NCI-H345 (cell line): ENCODE data around the gene NDOR1.
"Not testable (repeated sequence)": the region's sequence is repeated elsewhere in the genome, so short reads cannot be mapped to it uniquely, and the experiment has no call there.

ENCODE experiments used
- DNase-seq: peaks from one replicate; lab custom pipeline; 2025; lab: John Stamatoyannopoulos, UW

The NDOR1 gene

GRCh38 chr9:137231372-137232039, 26.0 kb downstream of the NDOR1 start:
- no peak for DNase-seq

GRCh38 chr9:137232101-137232500, 26.6 kb downstream of the NDOR1 start:
- DNase-seq = no peak

GRCh38 chr9:137232510-137232909, 27.0 kb downstream of the NDOR1 start:
- no peak for DNase-seq

- DNase-seq = peak; percentile 58
These were observed 27.9 kb downstream of the NDOR1 start for GRCh38 chr9:137233143-137233980.

- DNase-seq = no peak
These were observed 28.7 kb downstream of the NDOR1 start for GRCh38 chr9:137234055-137234697.

GRCh38 chr9:137234758-137235423, 29.4 kb downstream of the NDOR1 start:
- DNase-seq = no peak

GRCh38 chr9:137235424-137236237, 30.1 kb downstream of the NDOR1 start:
- no peak for DNase-seq

GRCh38 chr9:137236238-137236935, 30.9 kb downstream of the NDOR1 start:
- DNase-seq = peak; percentile 91

- peak; percentile 59 for DNase-seq
These were observed 31.5 kb downstream of the NDOR1 start for GRCh38 chr9:137236936-137237421.

GRCh38 chr9:137237759-137238726, 32.5 kb downstream of the NDOR1 start:
- peak; percentile 86 for DNase-seq

- DNase-seq = not testable (repeated sequence)
These were observed 34.2 kb downstream of the NDOR1 start for GRCh38 chr9:137239541-137240200.

GRCh38 chr9:137240318-137240840, 34.9 kb downstream of the NDOR1 start:
- peak; percentile 73 for DNase-seq

GRCh38 chr9:137240841-137241489, 35.5 kb downstream of the NDOR1 start, which contains the start of gene TUBB4B:
TSS of gene TUBB4B (plus strand) at chr9:137241287. CDS start at chr9:137241361, 74 bp downstream.
- DNase-seq = peak; percentile 100

GRCh38 chr9:137241490-137242268, 36.2 kb downstream of the NDOR1 start:
- peak; percentile 41 for DNase-seq

GRCh38 chr9:137242269-137243203, 37.0 kb downstream of the NDOR1 start:
- no peak for DNase-seq

GRCh38 chr9:137243266-137243625, 37.7 kb downstream of the NDOR1 start:
- DNase-seq = not testable (repeated sequence)
